ENCODE data around the gene OLFML2A.
"Not testable (repeated sequence)": the region's sequence is repeated elsewhere in the genome, so short reads cannot be mapped to it uniquely, and the experiment has no call there.

The OLFML2A gene

DNA sequence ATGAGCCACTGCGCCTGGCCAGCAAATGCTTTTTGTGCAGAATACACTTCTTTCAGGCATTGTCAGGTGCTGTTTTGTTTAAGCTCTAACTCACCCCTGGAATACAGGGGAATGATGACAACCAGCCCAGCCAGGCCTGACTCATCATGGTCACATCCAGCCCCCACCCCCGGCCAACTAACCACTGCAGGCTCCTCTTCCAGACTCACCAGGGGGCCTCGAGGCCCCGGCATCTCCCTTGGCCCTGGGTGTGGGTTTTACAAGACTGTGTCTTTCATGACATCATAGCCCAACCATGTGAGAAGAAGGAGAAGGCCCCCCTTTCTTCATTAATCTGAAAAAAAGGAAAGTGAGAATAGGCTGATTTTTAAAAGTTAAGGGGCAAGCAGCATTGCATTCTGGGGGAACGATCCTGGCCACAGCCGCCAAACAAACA lies 35.5 kb downstream of the OLFML2A start:
- DNase-seq (ENCODE audit: low spot score in 2 of 2) = no peak
- Mint-ChIP-seq H3K4me3 (no peak overlapping the region), H3K27ac (no peak overlapping the region), H3K36me3 (no peaks in the 10 kb centered on the region), H3K4me1 (no peaks in the 10 kb centered on the region), H3K9me3 (no peaks in the 10 kb centered on the region)
- ATAC-seq = no peak

GRCh38 chr9:124813041-124813440 lies 36.1 kb downstream of the OLFML2A start:
- H3K27ac Mint-ChIP-seq = no peak overlapping the region
- DNase-seq (ENCODE audit: low spot score in 2 of 2) (no peak), ATAC-seq (no peak)
- H3K9me3 Mint-ChIP-seq = no peaks in the 10 kb centered on the region
- no peak overlapping the region for H3K4me3 Mint-ChIP-seq
- no peaks in the 10 kb centered on the region for H3K36me3 Mint-ChIP-seq
- H3K4me1 Mint-ChIP-seq = peaks cover 1% of the 10 kb centered on the region

DNA sequence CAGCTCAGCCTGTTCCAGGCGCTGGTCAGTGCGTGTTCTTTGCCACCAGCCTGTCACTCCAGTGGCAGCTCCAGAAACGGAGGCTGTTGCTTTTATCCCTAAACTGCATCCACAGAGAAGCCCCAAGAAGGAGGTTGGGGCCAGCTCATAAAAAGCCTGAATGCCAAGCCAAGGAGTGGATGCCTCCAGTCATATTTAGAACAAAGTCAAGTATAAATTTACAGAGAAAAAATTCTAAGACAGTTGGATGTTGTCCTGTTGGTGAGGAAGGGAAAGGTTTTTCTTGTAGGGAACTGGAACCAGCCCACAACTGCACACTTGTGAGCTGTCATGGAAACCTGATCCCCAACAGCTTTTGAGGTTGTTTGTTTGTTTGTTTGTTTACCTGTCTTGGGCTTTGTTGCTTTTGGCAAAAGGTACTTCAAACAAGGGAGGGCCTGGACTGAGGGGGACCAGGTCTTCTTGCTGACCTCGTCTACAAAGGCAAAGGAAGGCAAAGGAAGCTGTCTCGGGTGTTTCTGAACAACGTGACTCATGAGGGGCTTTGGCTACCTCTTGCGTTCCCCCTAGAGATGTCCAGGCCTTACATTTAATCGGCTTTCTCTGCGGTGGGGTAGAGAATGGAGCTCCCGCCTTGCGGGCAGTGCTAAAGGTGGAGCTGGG lies 36.7 kb downstream of the OLFML2A start:
- DNase-seq (ENCODE audit: low spot score in 2 of 2) (no peak), ATAC-seq (no peak)
- no peak overlapping the region for H3K27ac Mint-ChIP-seq
- H3K9me3 Mint-ChIP-seq = no peaks in the 10 kb centered on the region
- H3K4me3 Mint-ChIP-seq = no peak overlapping the region
- no peaks in the 10 kb centered on the region for H3K36me3 Mint-ChIP-seq
- H3K4me1 Mint-ChIP-seq = peaks cover 7% of the 10 kb centered on the region

GRCh38 chr9:124814164-124814535 lies 37.2 kb downstream of the OLFML2A start:
- DNase-seq (ENCODE audit: low spot score in 2 of 2) (no peak), ATAC-seq (no peak)
- H3K36me3 Mint-ChIP-seq = no peaks in the 10 kb centered on the region
- H3K4me1 Mint-ChIP-seq = peaks cover 7% of the 10 kb centered on the region
- no peak overlapping the region for H3K27ac Mint-ChIP-seq
- no peaks in the 10 kb centered on the region for H3K9me3 Mint-ChIP-seq
- no peak overlapping the region for H3K4me3 Mint-ChIP-seq

DNA sequence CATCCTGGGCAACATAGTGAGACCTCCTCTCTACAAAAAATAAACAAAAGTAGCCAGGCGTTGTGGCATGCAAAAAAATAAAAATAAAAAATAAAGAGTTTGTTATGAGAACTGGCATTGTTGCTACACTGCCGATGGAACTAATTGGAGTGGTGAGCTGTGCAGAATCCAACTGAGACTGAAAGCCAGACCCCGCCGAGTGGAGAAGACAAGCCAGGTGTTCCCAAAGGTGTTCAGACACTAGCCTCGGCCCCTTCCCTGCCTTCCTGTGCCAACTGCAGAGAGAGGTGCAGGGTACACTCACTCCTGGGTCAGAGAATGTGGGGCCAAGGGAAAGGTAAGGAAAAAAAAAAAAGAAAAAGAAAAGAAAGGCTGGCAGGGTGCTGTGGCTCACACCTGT lies 38.7 kb downstream of the OLFML2A start:
- Mint-ChIP-seq H3K9me3 (no peaks in the 10 kb centered on the region), H3K27ac (no peak overlapping the region), H3K36me3 (no peaks in the 10 kb centered on the region), H3K4me3 (no peak overlapping the region), H3K4me1 (peaks cover 7% of the 10 kb centered on the region)
- no peak for ATAC-seq
- no peak for DNase-seq (ENCODE audit: low spot score in 2 of 2)

- Mint-ChIP-seq H3K4me1 (peaks cover 7% of the 10 kb centered on the region), H3K36me3 (no peaks in the 10 kb centered on the region), H3K9me3 (no peaks in the 10 kb centered on the region), H3K4me3 (no peak overlapping the region), H3K27ac (no peak overlapping the region)
- no peak for DNase-seq (ENCODE audit: low spot score in 2 of 2)
- ATAC-seq = peak; percentile 90
Observed at GRCh38 chr9:124818431-124819281, 41.7 kb downstream of the OLFML2A start.

- peaks cover 7% of the 10 kb centered on the region for H3K4me1 Mint-ChIP-seq
- H3K4me3 Mint-ChIP-seq = no peak overlapping the region
- no peak for ATAC-seq
- no peak for DNase-seq (ENCODE audit: low spot score in 2 of 2)
- no peaks in the 10 kb centered on the region for H3K9me3 Mint-ChIP-seq
- H3K27ac Mint-ChIP-seq = no peak overlapping the region
- no peaks in the 10 kb centered on the region for H3K36me3 Mint-ChIP-seq
Observed at GRCh38 chr9:124820698-124821623, 44.0 kb downstream of the OLFML2A start.

GRCh38 chr9:124828489-124829333 lies 51.8 kb downstream of the OLFML2A start:
- H3K36me3 Mint-ChIP-seq = no peaks in the 10 kb centered on the region
- ATAC-seq = no peak
- peak overlapping the region; percentile 18 for H3K27ac Mint-ChIP-seq
- no peak for DNase-seq (ENCODE audit: low spot score in 2 of 2)
- no peaks in the 10 kb centered on the region for H3K4me1 Mint-ChIP-seq
- no peaks in the 10 kb centered on the region for H3K9me3 Mint-ChIP-seq
- H3K4me3 Mint-ChIP-seq = no peak overlapping the region

DNA sequence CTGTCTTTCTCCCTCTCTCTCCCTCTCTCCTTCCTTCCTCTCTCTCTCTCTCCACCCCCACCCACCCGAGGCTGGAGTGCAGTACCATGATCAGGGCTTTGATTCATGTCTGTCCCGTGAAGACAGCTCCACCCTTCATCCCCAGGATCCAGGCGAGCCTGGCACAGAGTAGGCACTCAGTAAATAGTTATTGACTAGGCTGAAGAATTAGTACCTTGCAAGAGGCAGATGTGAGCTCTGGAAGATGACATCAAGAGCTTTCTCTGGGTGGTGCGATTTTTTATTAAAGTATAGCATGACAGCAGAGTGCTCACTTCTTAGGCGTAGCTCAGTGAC lies 52.4 kb downstream of the OLFML2A start:
- Mint-ChIP-seq H3K9me3 (no peaks in the 10 kb centered on the region), H3K4me3 (no peak overlapping the region), H3K27ac (peak overlapping the region; percentile 18), H3K4me1 (no peaks in the 10 kb centered on the region), H3K36me3 (no peaks in the 10 kb centered on the region)
- DNase-seq (ENCODE audit: low spot score in 2 of 2) = no peak
- ATAC-seq = no peak

DNA sequence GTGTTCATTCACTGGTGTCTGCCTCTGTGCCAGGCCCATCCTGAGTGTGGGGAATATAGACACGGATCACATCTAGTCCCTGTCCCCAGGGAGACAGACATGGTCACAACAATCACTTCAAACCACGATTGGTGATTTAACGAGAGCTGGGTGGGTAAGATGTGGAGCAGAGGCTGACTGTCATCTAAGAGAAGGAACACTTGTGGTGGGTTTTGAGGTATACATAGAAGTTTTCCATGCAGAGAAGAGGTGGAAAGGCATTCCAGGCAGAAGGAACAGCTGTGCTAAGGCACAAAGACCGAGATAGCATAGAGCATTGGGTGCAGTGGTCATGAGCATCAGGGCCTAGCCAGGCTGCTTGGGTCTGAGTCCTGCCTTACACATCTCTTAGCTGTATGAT lies 53.7 kb downstream of the OLFML2A start:
- Mint-ChIP-seq H3K9me3 (no peaks in the 10 kb centered on the region), H3K4me1 (no peaks in the 10 kb centered on the region), H3K27ac (no peak overlapping the region), H3K4me3 (no peak overlapping the region), H3K36me3 (no peaks in the 10 kb centered on the region)
- no peak for ATAC-seq
- no peak for DNase-seq (ENCODE audit: low spot score in 2 of 2)

DNA sequence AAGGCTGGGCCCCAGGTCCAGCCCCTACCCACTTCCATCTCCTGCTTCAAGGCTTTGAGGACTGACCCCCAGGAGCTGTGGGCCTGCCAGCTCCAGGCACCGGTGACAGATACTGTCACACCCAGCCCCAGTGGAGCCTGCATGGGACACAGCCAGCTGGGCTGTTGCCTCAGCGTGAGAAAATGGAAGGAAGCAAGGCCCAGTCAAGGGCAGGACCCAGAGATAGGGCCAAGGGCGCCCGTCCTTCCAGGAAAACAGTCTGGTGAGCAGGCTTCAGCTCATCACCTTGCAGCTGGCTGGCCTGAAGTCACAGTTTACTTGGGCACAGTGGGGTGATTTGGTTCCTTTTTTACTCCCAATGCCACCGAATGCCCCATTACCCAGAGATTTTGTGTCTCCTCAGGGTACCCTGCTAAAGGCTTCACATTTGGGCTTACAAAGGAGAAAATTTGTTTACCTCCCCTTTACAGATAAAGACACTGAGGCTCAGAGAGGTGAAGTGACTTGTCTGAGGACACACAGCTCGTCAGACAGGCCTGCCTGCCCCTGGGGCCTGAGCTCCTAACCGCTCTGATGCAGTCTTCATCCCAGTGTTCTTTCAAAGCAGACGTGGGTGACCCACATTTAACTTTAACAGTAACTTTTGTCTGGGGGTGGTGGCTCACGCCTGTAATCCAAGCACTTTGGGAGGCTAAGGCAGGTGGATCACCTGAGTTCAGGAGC lies 54.9 kb downstream of the OLFML2A start:
- DNase-seq (ENCODE audit: low spot score in 2 of 2) (no peak), ATAC-seq (no peak)
- Mint-ChIP-seq H3K27ac (no peak overlapping the region), H3K4me1 (no peaks in the 10 kb centered on the region), H3K9me3 (no peaks in the 10 kb centered on the region), H3K36me3 (no peaks in the 10 kb centered on the region), H3K4me3 (no peak overlapping the region)

DNA sequence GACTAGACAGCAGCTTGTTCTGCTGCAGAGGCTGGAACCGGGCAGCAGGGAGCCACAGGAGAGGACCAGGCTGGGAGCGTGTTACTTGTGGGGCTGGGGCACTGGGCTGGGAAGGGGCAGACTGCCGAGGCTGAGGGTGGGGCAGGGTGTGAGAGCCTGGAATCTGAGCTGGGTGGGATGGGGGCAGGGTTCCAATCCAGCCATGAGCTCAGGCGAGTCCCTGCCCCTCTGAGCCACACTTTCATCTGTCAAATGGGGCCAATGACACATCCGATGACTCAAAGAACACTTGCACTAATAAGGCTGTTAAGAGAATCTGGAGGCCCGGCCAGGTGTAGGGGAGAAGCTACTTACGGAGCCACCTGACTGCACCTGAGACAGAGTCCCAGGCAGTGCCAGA lies 57.7 kb downstream of the OLFML2A start:
- H3K4me1 Mint-ChIP-seq = no peaks in the 10 kb centered on the region
- H3K27ac Mint-ChIP-seq = no peak overlapping the region
- no peaks in the 10 kb centered on the region for H3K9me3 Mint-ChIP-seq
- ATAC-seq (peak; percentile 45), DNase-seq (ENCODE audit: low spot score in 2 of 2) (no peak)
- no peaks in the 10 kb centered on the region for H3K36me3 Mint-ChIP-seq
- H3K4me3 Mint-ChIP-seq = no peak overlapping the region

GRCh38 chr9:124835026-124835557 lies 58.2 kb downstream of the OLFML2A start:
- H3K4me3 Mint-ChIP-seq = no peak overlapping the region
- DNase-seq (ENCODE audit: low spot score in 2 of 2) (no peak), ATAC-seq (no peak)
- H3K4me1 Mint-ChIP-seq = no peaks in the 10 kb centered on the region
- H3K36me3 Mint-ChIP-seq = no peaks in the 10 kb centered on the region
- H3K9me3 Mint-ChIP-seq = no peaks in the 10 kb centered on the region
- no peak overlapping the region for H3K27ac Mint-ChIP-seq

- H3K4me1 Mint-ChIP-seq; H3K36me3 Mint-ChIP-seq; DNase-seq (ENCODE audit: low spot score in 2 of 2); H3K9me3 Mint-ChIP-seq; H3K4me3 Mint-ChIP-seq; H3K27ac Mint-ChIP-seq; ATAC-seq: not testable (repeated sequence)
Observed at GRCh38 chr9:124838132-124838531, 61.2 kb downstream of the OLFML2A start.
